ENCODE data around the gene GINS3. TPM values are rescaled to one million over a fixed set of nuclear protein-coding genes. Genes with fewer than 3 reads are reported as not detected.

GINS3 gene
- total and polyA plus RNA-seq, 4 donors, result 0.76 to 5.9 (median 1.2) TPM

GRCh38 chr16:58352690-58353089 is 39.6 kb upstream of the GINS3 start:
- no peaks in the 10 kb centered on the region for H3K9me3 ChIP-seq (ENCODE audit: control insufficient read depth in 4 of 4, low read length in 3 of 4)
- no peak overlapping the region for H3K9ac ChIP-seq (ENCODE audit: low read depth in 1 of 2, low read length in 2 of 2)
- no peak overlapping the region for H3K4me3 ChIP-seq (ENCODE audit: low read depth in 1 of 3, low read length in 3 of 3)
- no peak for TF ChIP-seq NR2F2 (IDR thresholded peaks at IDR 0.05)
- TF ChIP-seq GABPA (IDR thresholded peaks at IDR 0.05 in 1 of 2, conservative IDR thresholded peaks at IDR 0.05 in 1 of 2), result no peak
- TF ChIP-seq MAX (IDR thresholded peaks at IDR 0.05), result no peak
- TF ChIP-seq JUND (IDR thresholded peaks at IDR 0.05), result no peak
- TF ChIP-seq HNF4A (conservative IDR thresholded peaks at IDR 0.05), result no peak
- no peak for TF ChIP-seq FOXA1 (IDR thresholded peaks at IDR 0.05)
- no peak for TF ChIP-seq ZBTB33 (IDR thresholded peaks at IDR 0.05)
- TF ChIP-seq, protein P1, sequence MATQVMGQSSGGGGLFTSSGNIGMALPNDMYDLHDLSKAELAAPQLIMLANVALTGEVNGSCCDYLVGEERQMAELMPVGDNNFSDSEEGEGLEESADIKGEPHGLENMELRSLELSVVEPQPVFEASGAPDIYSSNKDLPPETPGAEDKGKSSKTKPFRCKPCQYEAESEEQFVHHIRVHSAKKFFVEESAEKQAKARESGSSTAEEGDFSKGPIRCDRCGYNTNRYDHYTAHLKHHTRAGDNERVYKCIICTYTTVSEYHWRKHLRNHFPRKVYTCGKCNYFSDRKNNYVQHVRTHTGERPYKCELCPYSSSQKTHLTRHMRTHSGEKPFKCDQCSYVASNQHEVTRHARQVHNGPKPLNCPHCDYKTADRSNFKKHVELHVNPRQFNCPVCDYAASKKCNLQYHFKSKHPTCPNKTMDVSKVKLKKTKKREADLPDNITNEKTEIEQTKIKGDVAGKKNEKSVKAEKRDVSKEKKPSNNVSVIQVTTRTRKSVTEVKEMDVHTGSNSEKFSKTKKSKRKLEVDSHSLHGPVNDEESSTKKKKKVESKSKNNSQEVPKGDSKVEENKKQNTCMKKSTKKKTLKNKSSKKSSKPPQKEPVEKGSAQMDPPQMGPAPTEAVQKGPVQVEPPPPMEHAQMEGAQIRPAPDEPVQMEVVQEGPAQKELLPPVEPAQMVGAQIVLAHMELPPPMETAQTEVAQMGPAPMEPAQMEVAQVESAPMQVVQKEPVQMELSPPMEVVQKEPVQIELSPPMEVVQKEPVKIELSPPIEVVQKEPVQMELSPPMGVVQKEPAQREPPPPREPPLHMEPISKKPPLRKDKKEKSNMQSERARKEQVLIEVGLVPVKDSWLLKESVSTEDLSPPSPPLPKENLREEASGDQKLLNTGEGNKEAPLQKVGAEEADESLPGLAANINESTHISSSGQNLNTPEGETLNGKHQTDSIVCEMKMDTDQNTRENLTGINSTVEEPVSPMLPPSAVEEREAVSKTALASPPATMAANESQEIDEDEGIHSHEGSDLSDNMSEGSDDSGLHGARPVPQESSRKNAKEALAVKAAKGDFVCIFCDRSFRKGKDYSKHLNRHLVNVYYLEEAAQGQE (IDR thresholded peaks at IDR 0.05), result no peak
- no peak for TF ChIP-seq RXRA (IDR thresholded peaks at IDR 0.05)
- no peak for TF ChIP-seq SP1 (IDR thresholded peaks at IDR 0.05)
- TF ChIP-seq RAD21 (IDR thresholded peaks at IDR 0.05), result no peak
- no peak for TF ChIP-seq EGR1 (IDR thresholded peaks at IDR 0.05; ENCODE audit: low read depth in 2 of 2)
- TF ChIP-seq CTCF (IDR thresholded peaks at IDR 0.05; ENCODE audit: low read depth, low read length, missing input control), result no peak
- TF ChIP-seq YY1 (IDR thresholded peaks at IDR 0.05), result no peak
- no peak for TF ChIP-seq TAF1 (conservative IDR thresholded peaks at IDR 0.05)
- DNase-seq (ENCODE audit: low spot score), result no peak
- 73% methylated on average over 8 of the region's 8 CpGs for WGBS
- H3K4me1 ChIP-seq (ENCODE audit: control insufficient read depth in 4 of 4, insufficient read depth in 4 of 4, low read length in 3 of 4), result no peaks in the 10 kb centered on the region
- no peak overlapping the region for H3K27ac ChIP-seq (ENCODE audit: low read depth in 1 of 2, low read length in 2 of 2)
- no peaks in the 10 kb centered on the region for H3K36me3 ChIP-seq (ENCODE audit: control insufficient read depth in 4 of 4, insufficient read depth in 3 of 4, low read depth in 1 of 4, low read length in 3 of 4)
- H3K27me3 ChIP-seq (ENCODE audit: control insufficient read depth in 4 of 4, insufficient read depth in 4 of 4, low read length in 3 of 4), result peaks cover 0 to 6% (median 3%) of the 10 kb centered on the region in 4 donors

DNA sequence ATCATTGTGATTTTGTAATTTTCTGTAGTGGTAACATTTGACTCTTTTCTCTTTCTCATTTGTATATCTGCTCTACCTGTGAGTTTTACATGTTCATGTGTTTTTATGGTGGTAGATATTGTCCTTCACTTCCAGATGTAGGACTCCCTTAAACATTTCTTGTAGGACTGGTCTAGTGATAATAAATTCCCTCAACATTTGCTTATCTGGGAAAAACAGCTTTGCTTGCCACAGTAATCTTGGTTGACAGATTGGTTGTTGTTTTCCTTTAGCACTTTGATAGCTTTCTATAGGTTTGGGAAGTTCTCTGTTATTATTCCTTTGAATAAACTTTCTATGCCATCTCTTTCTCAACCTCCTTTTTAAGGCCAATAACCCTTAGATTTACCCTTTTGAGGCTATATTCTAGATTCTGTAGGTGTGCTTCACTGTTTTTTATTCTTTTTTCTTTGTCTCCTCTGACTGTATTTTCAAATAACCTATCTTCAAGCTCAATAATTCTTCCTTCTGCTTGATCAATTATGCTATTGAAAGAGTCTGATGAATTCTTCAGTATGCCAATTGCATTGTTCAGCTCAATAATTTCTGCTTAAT is 32.1 kb upstream of the GINS3 start:
- H3K4me3 ChIP-seq (ENCODE audit: low read depth in 1 of 3, low read length in 3 of 3), result no peak overlapping the region
- no peaks in the 10 kb centered on the region for H3K4me1 ChIP-seq (ENCODE audit: control insufficient read depth in 4 of 4, insufficient read depth in 4 of 4, low read length in 3 of 4)
- no peaks in the 10 kb centered on the region for H3K27me3 ChIP-seq (ENCODE audit: control insufficient read depth in 4 of 4, insufficient read depth in 4 of 4, low read length in 3 of 4)
- TF ChIP-seq SP1 (IDR thresholded peaks at IDR 0.05), result no peak
- TF ChIP-seq RAD21 (IDR thresholded peaks at IDR 0.05), result no peak
- no peak for TF ChIP-seq TAF1 (conservative IDR thresholded peaks at IDR 0.05)
- TF ChIP-seq EGR1 (IDR thresholded peaks at IDR 0.05; ENCODE audit: low read depth in 2 of 2), result no peak
- TF ChIP-seq YY1 (IDR thresholded peaks at IDR 0.05), result no peak
- TF ChIP-seq GABPA (IDR thresholded peaks at IDR 0.05 in 1 of 2, conservative IDR thresholded peaks at IDR 0.05 in 1 of 2), result no peak
- no peak for TF ChIP-seq FOXA2 (IDR thresholded peaks at IDR 0.05)
- TF ChIP-seq HNF4A (conservative IDR thresholded peaks at IDR 0.05), result no peak
- TF ChIP-seq ZBTB33 (IDR thresholded peaks at IDR 0.05), result no peak
- no peak for TF ChIP-seq CTCF (IDR thresholded peaks at IDR 0.05; ENCODE audit: low read depth, low read length, missing input control)
- TF ChIP-seq ATF3 (IDR thresholded peaks at IDR 0.05), result no peak
- TF ChIP-seq FOXA1 (IDR thresholded peaks at IDR 0.05), result no peak

More for the DNA sequence above, 32.1 kb upstream of the GINS3 start:
- H3K36me3 ChIP-seq (ENCODE audit: control insufficient read depth in 4 of 4, insufficient read depth in 3 of 4, low read depth in 1 of 4, low read length in 3 of 4), result no peaks in the 10 kb centered on the region
- H3K9me3 ChIP-seq (ENCODE audit: control insufficient read depth in 4 of 4, low read length in 3 of 4), result peaks cover 0 to 7% (median 6%) of the 10 kb centered on the region in 4 donors
- no peak overlapping the region for H3K27ac ChIP-seq (ENCODE audit: low read depth in 1 of 2, low read length in 2 of 2)
- H3K9ac ChIP-seq (ENCODE audit: low read depth in 1 of 2, low read length in 2 of 2), result no peak overlapping the region
- DNase-seq (ENCODE audit: low spot score), result no peak
